Right atrium auricular region (tissue), 2 donors: ENCODE results near the gene MFSD12. TPM values are rescaled to one million over a fixed set of nuclear protein-coding genes. Genes with fewer than 3 reads are reported as not detected.
"Not testable (repeated sequence)": the region's sequence is repeated elsewhere in the genome, so short reads cannot be mapped to it uniquely, and the experiment has no call there.

Experiments
- DNase-seq: peaks from one replicate; pipeline ENCODE4 v3.0.0-alpha.2; 2019; ENCODE audit warnings: low spot score
- H3K27ac ChIP-seq, 2 donors: fragments of 200-600 bp; sonication (generic); 1 replicate in 1 of 2; 2 replicates in 1 of 2; pipeline ENCODE4 v1.5.1; 2016 to 2019
- H3K27me3 ChIP-seq, 2 donors: fragments of 200-600 bp; sonication (generic); one replicate each; pipeline versions ENCODE4 v1.5.1 to v1.6.0; 2017 to 2019
- H3K36me3 ChIP-seq: fragments of 200-600 bp; sonication (generic); one replicate; pipeline ENCODE4 v1.5.1; 2016
- H3K4me1 ChIP-seq, 2 donors: fragments of 200-600 bp; sonication (generic); one replicate each; pipeline versions ENCODE4 v1.5.1 to v1.6.0; 2017 to 2019
- H3K4me3 ChIP-seq, 2 donors: fragments of 200-600 bp; sonication (generic); 1 replicate in 1 of 2; 2 replicates in 1 of 2; pipeline ENCODE4 v1.5.1; 2017 to 2019; ENCODE audit warnings: mild to moderate bottlenecking in 1 of 2, moderate library complexity in 1 of 2
- H3K9me3 ChIP-seq, 2 donors: fragments of 200-600 bp; sonication (generic); one replicate each; pipeline ENCODE4 v1.5.1; 2019
- CTCF ChIP-seq, 2 donors: fragments of 200-600 bp; sonication (generic); IDR thresholded peaks; one replicate each; pipeline ENCODE4 v1.5.1; 2019; ENCODE audit warnings: antibody characterized with exemption in 2 of 2
- total RNA-seq, 2 donors: library from RNA; depleted of rRNA; stranded (reverse); fragments of >200 nt; gene quantifications; one replicate each; pipeline ENCODE4 v1.1.0, GENCODE V29; 2016

The MFSD12 gene
- total RNA-seq, 2 donors from 2014 or later, result 15.8 to 35.4 TPM

- TF ChIP-seq CTCF (IDR thresholded peaks at IDR 0.05), result no peak
- peaks cover 3 to 6% of the 10 kb centered on the region in 2 donors for H3K27me3 ChIP-seq
Measured at GRCh38 chr19:3589439-3589838, 32.1 kb upstream of the MFSD12 start.

GRCh38 chr19:3586707-3587346, 29.4 kb upstream of the MFSD12 start:
- no peak overlapping the region for H3K4me3 ChIP-seq
- no peak for DNase-seq
- H3K36me3 ChIP-seq, result no peaks in the 10 kb centered on the region
- H3K4me1 ChIP-seq, result peaks cover 0 to 19% of the 10 kb centered on the region in 2 donors
- no peak overlapping the region for H3K27ac ChIP-seq
- no peaks in the 10 kb centered on the region for H3K9me3 ChIP-seq
- no peak for TF ChIP-seq CTCF (IDR thresholded peaks at IDR 0.05)
- H3K27me3 ChIP-seq, result peaks cover 3 to 6% of the 10 kb centered on the region in 2 donors

More at GRCh38 chr19:3589439-3589838, 32.1 kb upstream of the MFSD12 start:
- Histone ChIP-seq H3K36me3 (no peaks in the 10 kb centered on the region), H3K4me3 (no peak overlapping the region), H3K9me3 (no peaks in the 10 kb centered on the region), H3K27ac (no peak overlapping the region), H3K4me1 (peaks cover 0 to 26% of the 10 kb centered on the region in 2 donors)
- DNase-seq, result no peak

- Histone ChIP-seq H3K27me3 (peaks cover 3 to 6% of the 10 kb centered on the region in 2 donors), H3K4me1 (peaks cover 0 to 19% of the 10 kb centered on the region in 2 donors), H3K36me3 (no peaks in the 10 kb centered on the region), H3K9me3 (no peaks in the 10 kb centered on the region), H3K27ac (no peak overlapping the region), H3K4me3 (peak overlapping the region; percentile 23 to 43)
- no peak for DNase-seq
- TF ChIP-seq CTCF (IDR thresholded peaks at IDR 0.05), result peak; percentile 28 to 72
Measured at GRCh38 chr19:3586127-3586626, 28.8 kb upstream of the MFSD12 start.

- Histone ChIP-seq H3K27ac (no peak within 1 kb of the TSS), H3K27me3 (peaks cover 3 to 6% of the 10 kb centered on the region in 2 donors), H3K4me3 (peak within 1 kb of the TSS; percentile 23 to 43), H3K9me3 (no peaks in the 10 kb centered on the region), H3K4me1 (peaks cover 0 to 19% of the 10 kb centered on the region in 2 donors), H3K36me3 (no peaks in the 10 kb centered on the region)
- no peak for TF ChIP-seq CTCF (IDR thresholded peaks at IDR 0.05)
- DNase-seq, result no peak
Measured at GRCh38 chr19:3585301-3586126, 28.1 kb upstream of the MFSD12 start, which contains the start of gene GIPC3. GIPC3 (plus strand) TSS chr19:3585478; CDS start chr19:3585598, 120 bp downstream.

GRCh38 chr19:3584036-3584802, 26.8 kb upstream of the MFSD12 start:
- H3K9me3 ChIP-seq, DNase-seq, H3K27ac ChIP-seq, H3K36me3 ChIP-seq, H3K4me3 ChIP-seq, H3K27me3 ChIP-seq: not testable (repeated sequence)
- H3K4me1 ChIP-seq, result peaks cover 0 to 19% of the 10 kb centered on the region in 2 donors

- H3K4me1 ChIP-seq, result peaks cover 0 to 18% of the 10 kb centered on the region in 2 donors
- not testable (repeated sequence) for H3K9me3 ChIP-seq, H3K4me3 ChIP-seq, H3K27ac ChIP-seq, H3K36me3 ChIP-seq, H3K27me3 ChIP-seq, DNase-seq
Measured at GRCh38 chr19:3581792-3582191, 24.4 kb upstream of the MFSD12 start.
